Stimulated activated CD8-positive, alpha-beta memory T cell treated with anti-CD3 and anti-CD28 coated beads, Interleukin-15, amount 100 ng/mL, for 24 hours (primary cell): ENCODE data around the gene SAP25.
"Not testable (repeated sequence)": the region's sequence is repeated elsewhere in the genome, so short reads cannot be mapped to it uniquely, and the experiment has no call there.

Experiments
- DNase-seq: peaks from one replicate; pipeline ENCODE4 v3.0.0-alpha.2; 2020; ENCODE audit warnings: low read depth

The SAP25 gene

DNA sequence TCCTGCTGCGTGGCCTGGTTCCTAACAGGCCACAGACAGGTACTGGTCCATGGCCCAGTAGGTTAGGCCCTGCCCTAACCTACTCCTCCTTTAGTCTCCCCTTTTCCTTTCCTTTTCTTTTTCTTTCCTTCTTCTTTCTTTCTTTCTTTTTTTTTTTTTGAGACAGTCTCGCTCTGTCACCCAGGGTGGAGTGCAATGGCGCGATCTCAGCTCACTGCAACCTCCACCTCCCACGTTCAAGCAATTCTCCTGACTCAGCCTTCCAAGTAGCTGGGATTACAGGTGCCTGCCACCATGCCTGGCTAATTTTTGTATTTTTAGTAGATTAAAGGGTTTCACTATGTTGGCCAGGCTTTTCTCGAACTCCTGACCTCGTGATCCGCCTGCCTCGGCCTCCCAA is 37.7 kb downstream of the SAP25 start:
- not testable (repeated sequence) for DNase-seq

DNA sequence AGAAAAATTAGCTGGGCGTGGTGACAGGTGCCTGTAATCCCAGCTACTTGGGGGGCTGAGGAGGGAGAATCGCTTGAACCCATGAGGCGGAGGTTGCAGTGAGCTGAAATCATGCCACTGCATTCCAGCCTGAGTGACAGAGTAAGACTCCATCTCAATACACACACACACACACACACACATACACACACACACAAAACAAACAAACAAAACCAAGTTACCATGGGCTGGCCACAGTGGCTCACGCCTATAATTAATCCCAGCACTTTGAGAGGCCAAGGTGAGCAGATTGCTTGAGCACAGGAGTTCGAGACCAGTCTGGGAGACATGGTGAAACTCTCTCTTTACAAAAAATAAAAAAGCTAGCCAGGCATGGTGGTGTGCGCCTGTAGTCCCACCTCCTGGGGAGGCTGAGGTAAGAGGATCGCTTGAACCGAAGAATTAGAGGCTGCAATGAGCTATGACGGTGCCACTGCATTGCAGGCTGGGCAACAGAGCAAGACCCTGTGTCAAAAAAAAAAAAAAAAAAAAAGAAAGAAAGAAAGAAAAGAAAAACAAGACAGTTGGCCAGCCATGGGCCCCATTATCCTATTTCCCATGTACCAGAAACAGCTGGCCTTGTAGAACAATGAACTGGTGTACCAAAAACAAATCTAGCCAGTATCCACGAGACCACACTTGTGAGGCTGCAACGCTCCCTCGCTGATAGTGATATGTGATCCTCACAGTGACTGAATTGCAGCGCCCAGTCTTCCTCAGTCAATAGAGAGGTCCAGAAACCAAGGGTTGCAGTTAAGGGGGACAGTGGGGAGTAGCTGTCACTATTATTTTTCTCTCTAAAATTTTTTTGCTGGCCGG is 41.3 kb downstream of the SAP25 start:
- DNase-seq: no peak

GRCh38 chr7:100528108-100528866 is 45.4 kb downstream of the SAP25 start:
- not testable (repeated sequence) for DNase-seq

- not testable (repeated sequence) for DNase-seq
Measured at GRCh38 chr7:100523192-100523591, 50.5 kb downstream of the SAP25 start.
